Measurements from ENCODE around the gene GAST. TPM values are rescaled to one million over a fixed set of nuclear protein-coding genes. Genes with fewer than 3 reads are reported as not detected.

The GAST gene
- total and polyA plus RNA-seq, 2 of the 13 experiments (the other 11 are each of a cell fraction or from before 2014, with no cell fraction given) = 0.32 to 0.42 TPM

- TF ChIP-seq ZBTB10 (CRISPR knock-in tag; IDR thresholded peaks at IDR 0.05; ENCODE audit: borderline replicate concordance) (no peak), THRA (CRISPR knock-in tag; IDR thresholded peaks at IDR 0.05; ENCODE audit: borderline replicate concordance) (no peak), ZNF605 (CRISPR knock-in tag; IDR thresholded peaks at IDR 0.05) (no peak), ELF4 (CRISPR knock-in tag; IDR thresholded peaks at IDR 0.05; ENCODE audit: borderline replicate concordance) (no peak), REXO4 (CRISPR knock-in tag; IDR thresholded peaks at IDR 0.05; ENCODE audit: borderline replicate concordance) (no peak), ZNF598 (CRISPR knock-in tag; IDR thresholded peaks at IDR 0.05; ENCODE audit: borderline replicate concordance) (no peak), GATA4 (IDR thresholded peaks at IDR 0.05; ENCODE audit: borderline replicate concordance, low read depth) (no peak), ZBTB3 (CRISPR knock-in tag; IDR thresholded peaks at IDR 0.05; ENCODE audit: borderline replicate concordance, low read depth) (no peak), ZNF614 (CRISPR knock-in tag; IDR thresholded peaks at IDR 0.05; ENCODE audit: borderline replicate concordance) (no peak; the same call in 1 of the 2 replicates), ZNF556 (CRISPR knock-in tag; IDR thresholded peaks at IDR 0.05; ENCODE audit: borderline replicate concordance) (no peak), STAT5B (CRISPR knock-in tag; IDR thresholded peaks at IDR 0.05) (no peak), ZNF83 (CRISPR knock-in tag; IDR thresholded peaks at IDR 0.05; ENCODE audit: borderline replicate concordance) (no peak), ZNF773 (CRISPR knock-in tag; IDR thresholded peaks at IDR 0.05; ENCODE audit: borderline replicate concordance) (no peak), RNF219 (CRISPR knock-in tag; IDR thresholded peaks at IDR 0.05) (no peak), SPEN (CRISPR knock-in tag; IDR thresholded peaks at IDR 0.05; ENCODE audit: low read depth) (peak; percentile 28; the same call in 1 of the 2 replicates), NR2F6 (IDR thresholded peaks at IDR 0.05) (no peak), NR2F6 (CRISPR knock-in tag; IDR thresholded peaks at IDR 0.05) (0 out of 2 replicates have a peak, but pooled peaks have one; percentile 9), KAT7 (CRISPR knock-in tag; IDR thresholded peaks at IDR 0.05; ENCODE audit: borderline replicate concordance) (no peak), CBX1 (IDR thresholded peaks at IDR 0.05; ENCODE audit: low read depth) (no peak), HNF1B (CRISPR knock-in tag; IDR thresholded peaks at IDR 0.05) (no peak), SATB2 (CRISPR knock-in tag; IDR thresholded peaks at IDR 0.05) (no peak), KDM1A (CRISPR knock-in tag; IDR thresholded peaks at IDR 0.05) (no peak)
Measured at GRCh38 chr17:41734139-41734948, 22.2 kb downstream of the GAST start, which contains the start of gene HAP1 (continued).

Data from HepG2 (cell line).